ENCODE data around the gene ZC3HAV1L.

ZC3HAV1L gene

GRCh38 chr7:139068544-139069399 lies 32.9 kb upstream of the ZC3HAV1L start:
- DNase-seq, result no peak
- in situ Hi-C loops (cut with HindIII; ENCODE audit: low pct_ligation_motif_present, low sequenced_read_pairs), result no loop called here
- Histone ChIP-seq H3K27ac (no peak overlapping the region), H3K27me3 (replicated peaks) (no peaks in the 10 kb centered on the region), H3K36me3 (replicated peaks) (peaks cover 48% of the 10 kb centered on the region), H3K4me3 (ENCODE audit: low read depth, low read length) (no peak overlapping the region)
- TF ChIP-seq, protein P1, sequence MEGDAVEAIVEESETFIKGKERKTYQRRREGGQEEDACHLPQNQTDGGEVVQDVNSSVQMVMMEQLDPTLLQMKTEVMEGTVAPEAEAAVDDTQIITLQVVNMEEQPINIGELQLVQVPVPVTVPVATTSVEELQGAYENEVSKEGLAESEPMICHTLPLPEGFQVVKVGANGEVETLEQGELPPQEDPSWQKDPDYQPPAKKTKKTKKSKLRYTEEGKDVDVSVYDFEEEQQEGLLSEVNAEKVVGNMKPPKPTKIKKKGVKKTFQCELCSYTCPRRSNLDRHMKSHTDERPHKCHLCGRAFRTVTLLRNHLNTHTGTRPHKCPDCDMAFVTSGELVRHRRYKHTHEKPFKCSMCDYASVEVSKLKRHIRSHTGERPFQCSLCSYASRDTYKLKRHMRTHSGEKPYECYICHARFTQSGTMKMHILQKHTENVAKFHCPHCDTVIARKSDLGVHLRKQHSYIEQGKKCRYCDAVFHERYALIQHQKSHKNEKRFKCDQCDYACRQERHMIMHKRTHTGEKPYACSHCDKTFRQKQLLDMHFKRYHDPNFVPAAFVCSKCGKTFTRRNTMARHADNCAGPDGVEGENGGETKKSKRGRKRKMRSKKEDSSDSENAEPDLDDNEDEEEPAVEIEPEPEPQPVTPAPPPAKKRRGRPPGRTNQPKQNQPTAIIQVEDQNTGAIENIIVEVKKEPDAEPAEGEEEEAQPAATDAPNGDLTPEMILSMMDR (IDR thresholded peaks at IDR 0.05; ENCODE audit: low read depth, low read length, missing control alignments), result no peak

DNA sequence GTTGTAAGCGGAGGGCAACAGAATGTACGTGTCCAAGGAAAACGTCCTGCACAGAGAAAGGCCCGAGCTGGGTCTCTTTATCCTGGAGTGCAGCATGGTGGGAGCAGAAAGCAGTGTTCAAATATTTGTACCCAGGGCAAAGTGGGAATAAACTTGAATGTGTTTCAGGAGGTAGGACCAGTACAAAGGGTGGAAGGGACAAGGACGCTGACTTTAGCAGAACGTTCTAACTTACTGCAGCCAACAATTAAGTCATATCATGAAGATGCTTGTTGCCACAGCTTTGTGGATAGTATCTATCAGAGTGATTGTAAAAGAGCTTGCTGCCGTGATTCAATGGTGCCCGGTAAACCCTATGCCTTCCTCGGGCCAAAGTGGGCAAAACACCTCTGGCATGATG lies 30.5 kb upstream of the ZC3HAV1L start:
- DNase-seq, result no peak
- TF ChIP-seq, protein P1 (IDR thresholded peaks at IDR 0.05; ENCODE audit: low read depth, low read length, missing control alignments), result no peak
- Histone ChIP-seq H3K4me3 (ENCODE audit: low read depth, low read length) (no peak overlapping the region), H3K27ac (no peak overlapping the region), H3K36me3 (replicated peaks) (peaks cover 43% of the 10 kb centered on the region), H3K27me3 (replicated peaks) (no peaks in the 10 kb centered on the region)
- in situ Hi-C loops (cut with HindIII; ENCODE audit: low pct_ligation_motif_present, low sequenced_read_pairs), result no loop called here

- H3K36me3 ChIP-seq (replicated peaks), result peaks cover 43% of the 10 kb centered on the region
- H3K27me3 ChIP-seq (replicated peaks), result no peaks in the 10 kb centered on the region
- H3K4me3 ChIP-seq (ENCODE audit: low read depth, low read length), result no peak overlapping the region
- DNase-seq, result no peak
- in situ Hi-C loops (cut with HindIII; ENCODE audit: low pct_ligation_motif_present, low sequenced_read_pairs), result no loop called here
- H3K27ac ChIP-seq, result no peak overlapping the region
- TF ChIP-seq, protein P1 (IDR thresholded peaks at IDR 0.05; ENCODE audit: low read depth, low read length, missing control alignments), result no peak
These were observed 29.5 kb upstream of the ZC3HAV1L start for GRCh38 chr7:139065323-139065722.

GRCh38 chr7:139061416-139061815 lies 25.6 kb upstream of the ZC3HAV1L start:
- peaks cover 35% of the 10 kb centered on the region for H3K36me3 ChIP-seq (replicated peaks)
- in situ Hi-C loops (cut with HindIII; ENCODE audit: low pct_ligation_motif_present, low sequenced_read_pairs), result no loop called here
- no peak overlapping the region for H3K27ac ChIP-seq

GRCh38 chr7:139060695-139061237 lies 24.9 kb upstream of the ZC3HAV1L start:
- H3K36me3 ChIP-seq (replicated peaks), result peaks cover 29% of the 10 kb centered on the region
- H3K27me3 ChIP-seq (replicated peaks), result no peaks in the 10 kb centered on the region
- in situ Hi-C loops (cut with HindIII; ENCODE audit: low pct_ligation_motif_present, low sequenced_read_pairs), result no loop called here
- no peak overlapping the region for H3K4me3 ChIP-seq (ENCODE audit: low read depth, low read length)
- TF ChIP-seq, protein P1 (IDR thresholded peaks at IDR 0.05; ENCODE audit: low read depth, low read length, missing control alignments), result no peak
- H3K27ac ChIP-seq, result no peak overlapping the region
- no peak for DNase-seq

More at GRCh38 chr7:139061416-139061815, 25.6 kb upstream of the ZC3HAV1L start:
- no peaks in the 10 kb centered on the region for H3K27me3 ChIP-seq (replicated peaks)
- TF ChIP-seq, protein P1 (IDR thresholded peaks at IDR 0.05; ENCODE audit: low read depth, low read length, missing control alignments), result no peak
- DNase-seq, result no peak
- no peak overlapping the region for H3K4me3 ChIP-seq (ENCODE audit: low read depth, low read length)

Data from brain microvascular endothelial cell (primary cell).